D721Med (cell line): ENCODE results near the gene DDC.

Source experiments
- DNase-seq: peaks from one replicate; pipeline ENCODE4 v3.0.0; 2011; ENCODE audit warnings: low spot score; ENCODE audit not compliant: insufficient read length
- FAIRE-seq: peaks from 2 replicates; lab custom pipeline; 2011; peaks lifted over from hg19 to GRCh38; lab: Jason Lieb, UNC
- CTCF ChIP-seq: IDR thresholded peaks from 2 replicates; pipeline ENCODE4 v1.5.1; 2012; ENCODE audit warnings: mild to moderate bottlenecking, control low read depth; ENCODE audit not compliant: insufficient read depth; ENCODE audit errors: missing control alignments

DDC gene

GRCh38 chr7:50421043-50421442 lies 144.2 kb downstream of the DDC start:
- TF ChIP-seq CTCF: no peak
- no peak for DNase-seq
- FAIRE-seq: no peak

GRCh38 chr7:50418526-50419290 lies 146.5 kb downstream of the DDC start:
- TF ChIP-seq CTCF: no peak
- FAIRE-seq (no peak), DNase-seq (no peak)

GRCh38 chr7:50418086-50418515 lies 147.1 kb downstream of the DDC start:
- no peak for FAIRE-seq
- DNase-seq: no peak
- peak; percentile 88 for TF ChIP-seq CTCF

- FAIRE-seq: no peak
- no peak for DNase-seq
- no peak for TF ChIP-seq CTCF
Observed at GRCh38 chr7:50416527-50417182, 148.6 kb downstream of the DDC start.

- no peak for TF ChIP-seq CTCF
- FAIRE-seq (no peak), DNase-seq (no peak)
Observed at GRCh38 chr7:50415844-50416364, 149.3 kb downstream of the DDC start.

GRCh38 chr7:50413561-50413960 lies 151.6 kb downstream of the DDC start:
- no peak for FAIRE-seq
- no peak for DNase-seq
- no peak for TF ChIP-seq CTCF
